HuH-7.5 (cell line): ENCODE data around the gene SLC8A2.

ENCODE experiments used
- DNase-seq: peaks from one replicate; pipeline ENCODE4 v3.0.0; 2011; ENCODE audit warnings: low spot score

The SLC8A2 gene

DNA sequence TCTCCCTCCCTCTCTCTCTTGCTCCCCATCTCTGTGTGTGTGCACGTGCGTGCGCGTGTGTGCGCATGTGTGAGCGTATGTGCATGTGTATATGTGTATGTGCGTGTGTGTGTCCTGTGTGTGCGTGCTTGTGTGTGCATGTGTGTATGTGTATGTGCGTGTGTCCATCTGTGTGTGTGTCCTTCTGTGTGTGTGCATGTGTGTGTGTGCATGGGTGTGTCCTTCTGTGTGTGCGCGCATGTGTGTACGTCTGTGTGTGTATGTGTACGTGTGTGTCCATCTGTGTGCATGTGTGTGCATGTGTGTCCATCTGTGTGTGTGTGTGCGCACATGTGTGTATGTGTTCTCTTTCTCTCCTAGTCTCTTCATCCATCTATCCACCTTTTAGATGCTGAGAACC lies 12.2 kb downstream of the SLC8A2 start:
- no peak for DNase-seq

DNA sequence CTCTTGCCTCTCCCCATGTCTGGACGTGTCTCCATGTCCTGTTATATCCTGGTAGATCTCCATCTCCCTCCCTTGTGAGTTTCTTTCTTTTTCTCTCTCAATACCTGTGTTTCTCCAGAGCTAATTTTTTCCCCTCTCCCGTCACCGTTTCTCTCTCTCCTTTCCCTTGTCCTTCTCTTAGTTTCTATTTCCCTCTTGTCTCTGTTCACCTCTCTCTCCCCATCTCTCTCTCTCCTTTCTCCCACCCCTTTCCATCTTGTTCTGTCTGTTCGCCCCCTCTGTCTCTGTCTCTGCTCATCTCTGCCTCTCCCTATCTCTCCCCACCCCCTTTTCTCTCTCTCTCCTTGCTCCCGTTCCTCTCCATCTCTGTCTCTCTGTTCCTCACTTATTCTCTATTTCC lies 13.0 kb downstream of the SLC8A2 start:
- DNase-seq = no peak

DNA sequence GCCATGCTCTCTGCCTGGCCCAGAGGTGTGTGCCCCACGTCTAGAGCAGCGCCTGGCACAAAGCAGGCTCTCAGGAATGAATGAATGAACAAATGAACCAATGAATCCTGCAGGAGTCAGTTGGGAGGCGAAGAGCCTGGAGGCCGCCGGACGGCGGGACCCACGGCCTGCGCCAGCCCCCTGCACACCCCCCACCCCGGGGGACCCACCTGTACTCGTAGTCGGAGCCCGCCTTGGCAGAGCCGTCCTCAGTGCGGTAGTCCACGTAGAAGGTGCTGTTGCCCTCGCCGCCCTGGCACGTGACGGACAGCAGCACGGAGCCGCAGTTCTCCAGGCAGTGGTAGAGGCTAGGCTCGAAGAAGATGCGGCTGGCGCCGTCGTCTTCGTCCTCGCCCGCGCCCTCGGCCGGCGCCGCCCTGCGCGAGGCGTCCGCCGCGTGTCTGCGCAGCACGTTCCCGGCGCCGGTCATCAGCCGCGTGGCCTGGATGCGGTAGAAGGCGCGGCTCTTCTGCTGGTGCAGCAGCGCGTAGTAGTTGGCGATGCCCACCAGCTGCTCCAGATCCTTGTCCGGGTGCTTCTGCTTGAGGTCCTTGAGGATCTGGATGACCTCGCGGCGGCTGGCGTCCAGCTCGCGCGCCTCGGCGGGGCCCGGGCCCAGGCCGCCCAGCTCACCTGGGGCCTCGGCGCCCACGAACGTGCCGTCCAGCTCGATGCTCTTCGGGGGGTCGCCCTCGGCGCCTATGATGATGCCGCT lies 14.8 kb downstream of the SLC8A2 start:
- DNase-seq = no peak

DNA sequence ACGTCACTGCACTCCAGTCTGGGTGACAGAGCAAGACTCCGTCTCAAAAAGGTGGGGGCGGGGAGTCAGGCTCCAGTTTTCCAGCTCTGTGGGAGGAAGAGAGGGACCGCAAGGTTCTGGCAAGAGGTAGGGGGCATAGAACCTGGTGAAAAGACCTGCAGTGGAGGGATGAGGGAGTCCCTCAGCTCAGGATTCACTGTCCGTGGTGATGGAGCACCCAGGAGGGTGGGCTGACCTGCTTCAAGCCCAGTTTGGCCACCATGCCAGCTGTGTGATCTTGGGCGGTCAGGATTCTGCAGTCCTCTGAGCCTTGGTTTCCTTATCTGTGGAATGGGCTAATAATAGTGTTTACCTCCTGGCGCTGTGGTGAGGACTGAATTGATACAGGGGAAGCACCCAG lies 21.2 kb downstream of the SLC8A2 start:
- no peak for DNase-seq

DNA sequence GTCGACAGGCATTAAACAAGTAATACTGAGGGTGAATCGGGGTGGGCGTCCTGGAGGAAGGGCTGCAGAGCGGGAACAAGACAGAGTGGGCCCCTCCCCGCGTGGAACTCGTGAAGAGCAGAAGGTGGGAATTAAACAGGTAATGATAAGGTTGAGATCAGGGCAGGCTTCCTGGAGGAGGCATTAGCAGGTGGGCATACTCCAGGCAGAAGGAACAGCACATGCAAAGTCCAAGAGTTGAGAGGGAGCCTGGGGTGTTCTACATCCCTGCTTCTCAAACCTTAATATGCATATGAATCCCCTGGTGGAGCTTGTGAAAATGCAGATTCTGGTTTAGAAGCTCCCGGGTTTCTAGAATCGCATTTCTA lies 23.3 kb downstream of the SLC8A2 start:
- no peak for DNase-seq

DNA sequence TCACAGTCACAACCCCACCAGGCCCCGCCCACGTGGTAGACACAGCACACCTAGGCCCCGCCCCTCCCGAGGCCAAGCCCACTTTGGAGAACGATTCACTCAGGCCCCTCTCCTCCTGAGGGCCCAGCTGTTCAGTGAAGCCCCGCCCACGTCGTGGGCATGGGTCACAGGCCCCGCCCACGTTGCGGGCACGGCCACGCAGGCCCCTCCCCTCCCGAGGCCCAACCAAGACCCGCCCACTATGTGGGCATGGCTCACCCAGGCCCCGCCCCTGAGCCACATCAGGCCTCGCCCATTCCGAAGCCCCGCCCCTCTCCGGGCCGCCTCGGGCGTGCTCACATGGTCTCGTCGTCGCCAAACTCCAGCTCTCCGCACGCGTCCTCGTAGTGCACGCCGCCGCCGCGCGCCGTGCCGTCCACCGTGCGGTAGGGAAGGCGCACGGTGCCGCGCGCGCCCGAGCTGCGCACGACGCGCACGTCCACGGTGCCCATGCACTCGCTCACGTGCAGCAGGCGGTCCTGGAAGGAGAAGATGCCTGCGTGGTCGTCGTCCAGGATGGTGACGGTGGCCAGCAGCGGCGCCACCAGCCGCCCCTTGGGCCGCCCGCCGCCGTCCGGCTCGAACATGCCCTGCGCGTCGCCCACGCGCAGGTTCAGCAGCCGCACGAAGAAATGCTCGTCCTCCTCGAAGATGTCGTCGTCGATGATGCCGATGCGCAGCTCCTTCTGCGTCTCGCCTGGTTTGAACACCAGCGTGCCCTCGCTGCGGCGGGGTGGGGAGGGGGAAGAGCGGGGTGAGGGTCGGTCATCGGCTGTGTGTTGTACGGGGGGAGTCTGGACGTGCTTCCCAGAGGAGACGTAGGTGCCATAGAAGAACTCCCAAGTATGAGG lies 24.0 kb downstream of the SLC8A2 start:
- DNase-seq = no peak

DNA sequence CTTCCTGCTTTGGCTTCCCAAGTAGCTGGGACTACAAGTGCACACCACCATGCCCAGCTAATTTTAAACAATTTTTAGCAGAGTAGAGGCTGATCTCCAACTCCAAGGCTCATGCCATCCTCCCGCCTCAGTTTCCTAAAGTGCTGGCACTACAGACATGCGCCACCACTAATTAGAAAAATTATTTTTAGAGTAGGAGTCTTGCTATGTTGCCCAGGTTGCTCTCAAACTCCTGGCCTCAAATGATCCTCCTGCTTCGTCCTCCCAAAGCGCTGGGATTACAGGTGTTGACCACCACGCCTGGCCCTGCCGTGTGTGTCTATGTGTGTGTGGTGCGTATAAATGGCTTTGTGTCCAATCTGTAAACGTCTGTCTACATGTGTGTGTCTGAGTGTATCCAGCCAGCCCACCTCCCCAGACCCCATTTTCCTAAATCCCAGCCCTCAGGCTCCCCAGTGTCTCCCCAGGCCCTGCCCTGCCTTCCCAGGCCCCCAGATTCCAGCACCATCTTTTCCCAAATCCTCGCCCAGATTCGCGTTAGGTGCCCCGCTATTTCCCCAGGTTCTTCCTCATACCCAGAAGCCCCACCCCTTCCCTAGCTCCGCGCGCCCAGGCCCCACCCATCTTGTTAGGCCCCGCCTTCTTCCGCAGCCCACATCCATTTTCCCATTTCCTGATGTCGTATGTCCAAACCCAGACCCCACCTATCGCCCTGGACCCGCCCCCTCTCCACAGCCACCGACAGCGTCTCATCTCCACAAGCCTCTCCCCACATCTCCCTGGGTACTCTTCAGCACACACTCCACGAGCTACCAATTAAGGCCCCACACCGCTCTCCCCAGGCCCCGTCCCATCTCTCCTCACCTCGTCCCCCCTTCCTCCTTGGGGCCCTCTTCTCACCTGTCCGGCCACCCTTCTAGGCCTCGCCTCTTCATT lies 24.9 kb downstream of the SLC8A2 start:
- DNase-seq = no peak

DNA sequence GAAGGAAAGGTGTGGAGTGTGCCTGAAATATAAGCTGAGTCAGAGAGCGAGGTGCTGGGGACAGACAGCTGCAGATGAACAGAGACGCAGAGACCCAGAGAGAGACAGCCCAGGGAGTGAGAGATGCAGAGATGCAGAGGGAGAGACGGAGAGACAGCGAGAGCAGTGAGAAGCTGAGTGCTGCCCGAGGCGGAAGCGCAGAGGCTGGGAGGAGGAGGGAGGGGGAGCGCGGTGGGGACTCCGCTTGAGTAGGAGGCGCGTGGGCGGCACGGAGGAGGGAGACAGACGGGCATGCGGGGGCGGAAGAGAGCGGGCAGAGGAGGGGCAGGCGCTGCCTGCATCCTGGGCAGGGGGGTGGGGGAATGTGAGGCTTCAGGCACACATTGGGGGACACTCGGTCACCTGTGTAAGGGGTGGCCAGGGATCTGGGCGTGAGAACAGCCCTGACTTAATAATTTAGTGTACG lies 25.7 kb downstream of the SLC8A2 start:
- DNase-seq = no peak

DNA sequence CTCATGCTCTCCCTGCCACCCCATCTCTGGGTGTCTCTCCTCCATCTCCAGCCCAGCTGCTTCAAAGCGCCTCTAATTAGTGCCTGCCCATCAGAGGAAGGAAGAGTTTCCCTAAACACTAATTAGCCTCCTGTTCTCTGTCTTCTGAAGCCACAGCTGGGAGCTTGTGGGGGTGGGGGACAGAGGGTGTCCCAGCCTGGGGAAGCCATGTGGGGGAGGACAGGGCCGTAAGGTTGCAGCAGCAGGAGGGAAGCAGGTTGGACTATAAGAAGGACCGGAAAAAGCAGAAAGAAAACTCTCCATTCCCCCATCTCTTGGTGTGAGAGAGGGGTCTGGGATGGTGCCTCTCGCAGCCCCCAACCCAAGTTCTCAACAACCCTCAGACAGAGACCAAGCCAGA lies 26.2 kb downstream of the SLC8A2 start:
- no peak for DNase-seq

DNA sequence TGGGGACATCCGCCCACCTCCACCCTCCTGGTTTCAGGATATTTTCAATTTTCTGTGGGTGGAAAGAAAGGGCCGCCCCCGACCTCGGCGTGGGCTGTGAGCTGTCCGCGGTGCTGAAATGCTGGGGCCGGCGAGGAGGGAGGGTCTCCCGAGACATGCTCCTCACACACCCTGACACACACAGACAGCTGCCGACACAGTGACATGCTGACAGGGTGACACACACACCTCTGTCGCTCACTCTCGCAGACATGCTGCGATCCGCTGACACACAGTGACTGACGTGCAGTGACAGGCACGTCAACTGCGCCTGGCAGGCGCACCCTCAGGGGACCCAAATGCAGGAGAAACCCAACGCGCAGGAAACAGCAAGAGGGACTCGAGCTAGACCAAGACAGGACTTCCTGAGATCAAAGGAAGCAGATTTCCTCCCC lies 27.3 kb downstream of the SLC8A2 start:
- DNase-seq = no peak

DNA sequence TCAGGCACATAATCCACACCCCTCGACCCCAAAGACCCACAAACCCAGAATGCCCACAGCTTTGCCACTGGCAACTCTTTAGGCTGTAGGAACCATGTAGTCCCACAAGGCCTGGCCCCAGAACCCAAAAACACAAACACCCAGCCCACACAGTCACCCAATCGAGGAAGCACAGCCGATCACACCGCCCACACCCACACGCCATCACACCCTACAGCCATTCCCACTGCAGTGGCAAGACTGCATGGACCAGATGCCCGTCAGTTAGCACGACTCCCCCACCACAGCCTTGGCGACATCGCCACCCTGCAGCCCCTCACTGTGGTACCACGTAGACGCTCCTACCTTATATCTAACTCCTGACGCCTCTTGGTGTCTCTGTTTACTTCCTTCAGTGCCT lies 28.4 kb downstream of the SLC8A2 start:
- no peak for DNase-seq

DNA sequence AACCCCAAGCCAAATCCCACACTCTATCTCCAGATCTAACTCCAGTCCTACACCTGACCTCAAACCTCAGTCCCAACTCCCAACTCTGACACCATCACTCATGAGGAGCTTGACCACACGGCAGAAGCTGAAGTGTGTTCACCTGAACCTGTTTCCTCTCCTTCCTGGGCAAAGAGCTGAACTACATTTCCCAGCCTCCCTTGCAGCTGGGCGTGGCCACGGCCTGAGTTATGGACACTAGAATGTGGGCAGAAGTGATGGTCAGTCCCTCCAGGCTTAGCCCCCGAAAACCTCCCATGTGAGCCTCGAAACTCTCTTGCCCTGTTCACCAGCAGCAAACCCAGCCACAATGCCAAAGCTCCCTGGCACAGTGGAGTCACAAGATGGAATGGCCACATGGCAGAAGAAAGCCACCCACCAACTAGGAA lies 32.9 kb downstream of the SLC8A2 start:
- no peak for DNase-seq

DNA sequence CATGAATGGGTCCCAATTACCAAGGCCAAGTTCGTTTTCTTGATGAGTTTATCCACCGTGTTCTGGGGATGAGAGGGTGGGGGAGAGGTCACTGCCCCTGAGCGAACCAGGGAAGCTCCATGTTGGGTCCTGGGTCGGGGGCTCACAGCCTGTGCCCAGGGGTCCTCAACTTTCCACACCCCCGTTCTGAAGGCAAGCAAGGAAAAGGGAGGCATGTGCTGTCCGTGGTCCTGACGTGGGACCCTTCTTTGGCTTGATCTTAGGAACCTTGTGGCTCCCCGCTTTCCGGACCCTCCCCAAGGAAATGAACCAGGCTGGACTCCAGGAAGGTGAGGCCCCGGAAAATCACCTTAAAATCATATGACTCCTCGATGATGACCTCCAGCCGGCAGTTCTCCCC lies 34.2 kb downstream of the SLC8A2 start:
- no peak for DNase-seq

DNA sequence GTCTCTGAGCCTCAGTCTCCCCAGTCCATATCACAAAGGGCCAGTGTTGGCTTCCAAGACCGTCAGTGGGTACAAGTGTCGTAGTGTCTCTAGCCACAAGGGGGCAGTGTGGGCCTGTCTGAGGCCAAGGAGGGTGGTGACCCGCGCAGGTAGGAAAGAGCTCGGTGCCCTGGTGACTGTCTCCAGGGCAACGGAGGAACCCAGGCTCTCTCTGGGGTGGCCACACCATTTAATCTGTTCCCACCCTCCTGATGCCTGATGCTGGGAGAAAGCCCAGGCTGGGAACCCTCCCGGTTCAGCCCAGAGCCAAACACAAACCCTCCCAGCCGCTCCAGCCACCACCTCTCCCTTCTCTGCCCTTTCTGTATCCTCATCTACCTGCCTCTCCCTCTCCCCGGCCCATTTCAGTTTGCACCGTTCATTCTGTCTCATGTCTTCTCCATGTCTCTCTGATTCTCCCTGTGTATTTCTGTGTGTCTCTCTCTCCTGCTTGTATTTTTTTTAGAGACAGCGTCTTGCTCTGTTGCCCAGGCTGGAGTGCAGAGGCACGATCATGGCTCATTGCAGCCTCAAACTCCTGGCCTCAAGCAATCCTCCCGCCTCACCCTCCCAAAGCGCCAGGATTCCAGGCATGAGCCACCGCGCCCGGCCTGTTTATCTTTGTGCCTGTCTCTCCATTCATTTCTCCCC lies 34.8 kb downstream of the SLC8A2 start:
- DNase-seq = peak; percentile 88

DNA sequence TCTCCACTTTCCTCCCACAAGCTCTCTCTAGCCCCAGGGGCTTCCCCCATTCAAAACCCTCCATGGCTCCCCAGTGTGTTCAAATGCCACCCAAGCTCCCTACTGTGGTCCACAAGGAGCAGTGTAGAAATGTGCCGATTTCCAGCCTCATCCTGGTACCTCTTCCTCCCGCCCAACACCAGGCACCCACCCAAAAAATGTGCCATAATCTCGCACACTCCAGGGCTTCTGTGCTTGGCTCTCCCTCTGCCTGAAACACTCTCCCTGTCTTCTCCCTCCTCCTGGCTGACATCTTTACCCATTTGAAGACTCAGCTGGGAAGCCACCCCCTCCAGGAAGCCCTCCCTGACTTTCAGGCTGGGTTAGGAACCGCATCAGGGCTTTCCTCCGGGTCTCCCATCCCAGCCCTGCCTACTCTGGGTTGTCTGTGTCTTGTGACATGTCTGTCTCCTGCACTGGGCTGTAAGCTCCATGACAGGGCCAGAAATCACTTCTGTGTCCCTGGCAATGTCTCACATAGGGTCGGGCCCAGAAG lies 35.7 kb downstream of the SLC8A2 start:
- DNase-seq = no peak

DNA sequence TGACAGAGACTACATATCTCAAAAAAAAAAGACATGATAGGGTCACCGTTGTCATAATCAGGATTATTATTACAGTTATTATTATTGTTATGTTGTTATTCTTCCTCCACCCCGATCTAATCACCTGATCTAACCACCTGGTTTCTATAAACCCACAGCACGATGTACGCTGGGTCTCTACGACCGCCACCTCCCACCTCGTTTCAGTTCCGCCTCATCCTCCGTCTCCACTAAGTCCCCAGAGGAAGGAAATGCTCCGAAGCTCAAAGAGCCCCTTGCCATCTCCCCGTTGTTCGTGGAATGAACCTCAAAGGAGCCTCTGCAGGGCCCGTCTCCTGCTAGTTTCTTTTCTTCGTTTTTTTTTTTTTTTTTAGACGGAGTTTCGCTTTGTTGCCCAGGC lies 36.5 kb downstream of the SLC8A2 start:
- no peak for DNase-seq

DNA sequence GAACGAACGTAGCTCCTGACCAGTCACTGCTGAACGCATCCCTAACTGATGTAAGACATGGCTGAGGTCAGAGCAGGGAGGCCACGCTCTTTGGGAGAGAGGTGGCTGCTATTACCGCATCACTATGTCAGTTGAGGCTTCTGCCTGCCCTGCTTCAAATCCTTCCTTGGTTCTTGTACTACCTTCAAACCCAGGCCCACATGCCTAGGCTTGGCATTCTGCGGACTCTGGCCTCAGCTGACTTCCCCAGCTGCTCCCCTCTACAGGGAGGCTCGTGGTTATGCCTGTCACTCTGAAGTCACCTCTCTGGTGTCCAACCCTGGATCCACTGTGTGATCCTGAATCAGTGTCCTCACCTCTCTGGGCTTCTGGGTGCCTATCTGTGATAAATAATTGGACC lies 37.6 kb downstream of the SLC8A2 start:
- DNase-seq = no peak

DNA sequence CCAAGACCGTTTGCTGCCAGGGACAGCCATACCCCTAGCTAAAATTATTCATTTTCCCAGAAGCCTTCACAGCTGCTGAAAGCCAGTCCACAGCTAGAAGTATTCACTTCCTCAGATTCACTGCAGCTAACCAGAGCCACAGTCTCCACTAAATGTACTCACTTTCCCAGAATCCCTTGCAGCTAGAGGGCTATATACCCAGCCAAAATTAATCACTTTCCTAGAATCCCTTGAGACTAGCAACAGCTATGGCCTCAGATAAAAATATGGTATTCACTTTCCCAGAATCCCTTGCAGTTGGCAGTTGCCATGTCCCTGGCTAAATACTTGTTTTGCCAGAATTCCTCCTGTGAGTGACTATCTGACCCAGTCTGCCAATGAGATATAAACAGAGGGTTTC lies 38.6 kb downstream of the SLC8A2 start:
- DNase-seq = no peak

DNA sequence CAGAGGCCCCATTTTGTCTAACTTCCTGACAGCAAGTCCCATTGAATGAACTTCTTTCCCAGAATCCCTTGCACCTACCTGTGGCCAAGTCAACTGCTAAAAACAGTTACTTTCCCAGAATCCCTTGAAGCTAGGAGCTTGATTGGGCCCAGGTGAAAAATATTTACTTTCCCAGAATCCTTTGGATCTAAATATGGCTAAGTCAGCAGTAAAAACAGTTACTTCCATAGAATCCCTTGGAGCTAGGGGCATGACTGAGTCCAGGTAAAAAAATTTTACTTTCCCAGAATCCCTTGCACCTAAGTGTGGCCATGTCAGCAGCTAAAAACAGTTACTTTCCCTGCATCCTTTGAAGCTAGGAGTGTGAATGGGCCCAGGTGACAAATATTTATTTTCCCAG lies 39.2 kb downstream of the SLC8A2 start:
- DNase-seq = no peak

DNA sequence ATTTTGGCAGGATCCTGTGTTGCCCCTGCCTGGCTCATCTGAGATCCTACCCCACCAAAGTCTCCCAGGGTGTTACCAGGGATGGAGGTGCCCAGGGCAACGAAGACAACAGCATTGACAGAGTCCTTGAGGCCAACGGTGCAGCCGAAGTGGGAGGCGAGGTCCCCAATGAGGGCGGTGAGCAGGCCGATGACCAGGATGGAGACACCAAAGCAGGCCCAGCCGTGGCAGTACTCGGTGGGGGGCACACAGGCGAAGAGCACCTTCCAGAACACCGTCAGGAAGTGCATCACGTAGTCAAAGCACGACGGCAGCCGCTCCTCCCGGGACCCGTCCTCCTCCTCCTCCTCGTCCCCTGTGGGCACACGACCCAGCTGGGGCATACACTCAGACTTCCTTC lies 39.6 kb downstream of the SLC8A2 start:
- no peak for DNase-seq

DNA sequence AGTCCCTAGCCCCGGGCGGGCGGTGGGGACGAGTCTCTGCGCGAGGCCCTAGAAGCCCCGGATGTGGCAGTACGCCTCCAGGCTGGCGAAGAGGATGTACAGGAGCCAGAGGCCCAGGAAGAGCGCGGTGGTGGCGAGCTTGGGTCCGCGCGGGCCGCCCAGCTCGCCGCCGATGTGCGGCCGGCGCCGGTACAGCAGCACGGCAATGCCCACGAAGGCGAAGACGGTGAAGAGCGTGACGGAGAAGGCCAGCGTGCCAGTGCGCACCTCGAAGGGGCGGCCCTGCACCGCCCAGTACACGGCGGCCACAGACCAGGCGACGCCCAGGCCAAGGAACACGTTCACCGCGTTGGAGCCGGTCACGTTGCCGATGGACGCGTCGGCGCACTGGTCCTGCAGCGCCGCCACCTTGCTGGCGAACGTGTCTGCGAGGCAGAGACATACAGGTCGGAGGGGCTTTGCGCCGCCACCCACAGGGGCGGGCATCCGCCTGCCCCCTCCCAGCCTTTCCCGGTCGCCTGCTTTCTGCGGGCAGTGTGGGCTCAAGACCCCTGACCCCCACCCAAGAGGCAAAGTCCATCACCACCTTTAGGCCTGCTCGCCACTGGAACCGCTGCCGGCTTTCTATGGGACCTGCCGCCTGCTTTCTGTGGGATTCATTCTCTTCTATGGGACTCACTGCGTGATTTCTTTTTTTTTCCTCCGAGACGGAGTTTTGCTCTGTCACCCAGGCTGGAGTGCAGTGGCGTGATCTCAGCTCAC lies 41.5 kb downstream of the SLC8A2 start:
- DNase-seq = no peak
